ENCODE measurements around the gene ZNF581.

ZNF581 gene

DNA sequence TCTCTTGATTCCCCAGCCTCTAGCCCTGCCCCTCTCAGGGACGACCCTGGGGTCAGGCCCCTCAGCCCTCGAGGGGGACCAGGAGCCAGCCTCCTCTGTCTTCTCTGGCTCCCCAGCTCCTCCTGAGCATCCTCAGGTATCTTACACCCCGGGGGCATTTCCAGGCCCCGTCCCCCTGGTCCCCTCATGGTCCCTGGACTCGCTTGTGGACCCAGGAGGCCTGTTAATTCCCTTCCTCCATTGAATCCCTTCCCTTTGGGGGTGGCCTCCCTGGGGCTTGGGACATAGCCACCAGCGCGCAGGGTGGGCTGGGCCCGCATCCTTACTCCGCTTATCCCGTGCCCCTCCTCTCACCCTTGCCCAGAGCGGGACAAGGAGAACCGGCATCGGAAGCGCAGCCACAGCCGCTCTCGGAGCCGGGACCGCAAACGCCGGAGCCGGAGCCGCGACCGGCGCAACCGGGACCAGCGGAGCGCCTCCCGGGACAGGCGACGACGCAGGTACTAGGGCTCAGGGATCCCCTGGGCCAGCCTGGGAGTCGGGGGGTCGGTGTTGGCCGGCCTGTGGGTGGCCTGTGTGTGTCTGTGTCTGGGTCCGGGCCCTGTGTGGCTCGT is 15.5 kb downstream of the ZNF581 start:
- Histone ChIP-seq H3K9me3 (ENCODE audit: severe bottlenecking) (no peaks in the 10 kb centered on the region), H3K36me3 (peaks cover 78% of the 10 kb centered on the region), H3K27ac (no peak overlapping the region), H3K4me3 (ENCODE audit: low read depth, low read length) (no peak overlapping the region), H3K27me3 (ENCODE audit: insufficient read depth, low read depth, severe bottlenecking) (no peaks in the 10 kb centered on the region)
- TF ChIP-seq, protein P1, sequence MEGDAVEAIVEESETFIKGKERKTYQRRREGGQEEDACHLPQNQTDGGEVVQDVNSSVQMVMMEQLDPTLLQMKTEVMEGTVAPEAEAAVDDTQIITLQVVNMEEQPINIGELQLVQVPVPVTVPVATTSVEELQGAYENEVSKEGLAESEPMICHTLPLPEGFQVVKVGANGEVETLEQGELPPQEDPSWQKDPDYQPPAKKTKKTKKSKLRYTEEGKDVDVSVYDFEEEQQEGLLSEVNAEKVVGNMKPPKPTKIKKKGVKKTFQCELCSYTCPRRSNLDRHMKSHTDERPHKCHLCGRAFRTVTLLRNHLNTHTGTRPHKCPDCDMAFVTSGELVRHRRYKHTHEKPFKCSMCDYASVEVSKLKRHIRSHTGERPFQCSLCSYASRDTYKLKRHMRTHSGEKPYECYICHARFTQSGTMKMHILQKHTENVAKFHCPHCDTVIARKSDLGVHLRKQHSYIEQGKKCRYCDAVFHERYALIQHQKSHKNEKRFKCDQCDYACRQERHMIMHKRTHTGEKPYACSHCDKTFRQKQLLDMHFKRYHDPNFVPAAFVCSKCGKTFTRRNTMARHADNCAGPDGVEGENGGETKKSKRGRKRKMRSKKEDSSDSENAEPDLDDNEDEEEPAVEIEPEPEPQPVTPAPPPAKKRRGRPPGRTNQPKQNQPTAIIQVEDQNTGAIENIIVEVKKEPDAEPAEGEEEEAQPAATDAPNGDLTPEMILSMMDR (IDR thresholded peaks at IDR 0.05; ENCODE audit: low read depth, low read length) = no peak
- DNase-seq = no peak

- no peak overlapping the region for H3K27ac ChIP-seq
- no peaks in the 10 kb centered on the region for H3K27me3 ChIP-seq (ENCODE audit: insufficient read depth, low read depth, severe bottlenecking)
- H3K36me3 ChIP-seq = peaks cover 87% of the 10 kb centered on the region
- DNase-seq = no peak
- TF ChIP-seq, protein P1 (IDR thresholded peaks at IDR 0.05; ENCODE audit: low read depth, low read length) = no peak
- H3K9me3 ChIP-seq (ENCODE audit: severe bottlenecking) = no peaks in the 10 kb centered on the region
- H3K4me3 ChIP-seq (ENCODE audit: low read depth, low read length) = no peak overlapping the region
Measured at GRCh38 chr19:55659822-55660221, 16.4 kb downstream of the ZNF581 start.

- no peaks in the 10 kb centered on the region for H3K27me3 ChIP-seq (ENCODE audit: insufficient read depth, low read depth, severe bottlenecking)
- no peak overlapping the region for H3K4me3 ChIP-seq (ENCODE audit: low read depth, low read length)
- H3K36me3 ChIP-seq = peaks cover 84% of the 10 kb centered on the region
- H3K9me3 ChIP-seq (ENCODE audit: severe bottlenecking) = no peaks in the 10 kb centered on the region
- H3K27ac ChIP-seq = no peak overlapping the region
- DNase-seq = no peak
- TF ChIP-seq, protein P1 (IDR thresholded peaks at IDR 0.05; ENCODE audit: low read depth, low read length) = no peak
Measured at GRCh38 chr19:55660404-55660803, 17.0 kb downstream of the ZNF581 start.

GRCh38 chr19:55660991-55661390 is 17.5 kb downstream of the ZNF581 start:
- H3K27ac ChIP-seq = no peak overlapping the region

DNA sequence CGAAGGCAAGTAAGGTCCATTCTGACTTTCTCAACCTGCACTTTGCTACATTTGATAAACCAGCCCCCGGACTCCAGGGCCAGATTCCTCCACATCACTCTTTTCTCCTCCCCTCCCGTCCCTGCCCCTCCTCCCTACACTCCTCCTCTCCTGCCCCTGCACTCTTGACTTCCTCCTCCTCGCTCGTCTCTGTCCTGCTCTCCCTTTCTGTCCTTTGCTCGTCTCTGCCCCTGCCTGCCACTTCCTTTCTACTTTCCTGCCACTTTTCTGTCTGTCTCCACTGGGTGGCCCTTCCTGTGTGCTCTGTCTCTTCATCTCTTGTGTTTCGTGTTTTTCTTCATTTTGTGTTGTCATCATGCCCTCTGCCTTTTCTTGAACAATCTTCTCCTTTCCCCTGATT is 18.4 kb downstream of the ZNF581 start:
- TF ChIP-seq, protein P1 (IDR thresholded peaks at IDR 0.05; ENCODE audit: low read depth, low read length) = no peak
- Histone ChIP-seq H3K36me3 (peaks cover 84% of the 10 kb centered on the region), H3K4me3 (ENCODE audit: low read depth, low read length) (no peak overlapping the region), H3K27ac (no peak overlapping the region), H3K27me3 (ENCODE audit: insufficient read depth, low read depth, severe bottlenecking) (no peaks in the 10 kb centered on the region), H3K9me3 (ENCODE audit: severe bottlenecking) (no peaks in the 10 kb centered on the region)
- no peak for DNase-seq

More at GRCh38 chr19:55660991-55661390, 17.5 kb downstream of the ZNF581 start:
- TF ChIP-seq, protein P1 (IDR thresholded peaks at IDR 0.05; ENCODE audit: low read depth, low read length) = no peak
- Histone ChIP-seq H3K36me3 (peaks cover 84% of the 10 kb centered on the region), H3K27me3 (ENCODE audit: insufficient read depth, low read depth, severe bottlenecking) (no peaks in the 10 kb centered on the region), H3K9me3 (ENCODE audit: severe bottlenecking) (no peaks in the 10 kb centered on the region), H3K4me3 (ENCODE audit: low read depth, low read length) (no peak overlapping the region)
- DNase-seq = no peak

Data from WERI-Rb-1 (cell line).